GM21515 (cell line): ENCODE results near the gene DDX25.
"Not testable (repeated sequence)": the region's sequence is repeated elsewhere in the genome, so short reads cannot be mapped to it uniquely, and the experiment has no call there.

ENCODE experiments used
- ATAC-seq: cut with Tn5 transposase; IDR thresholded peaks from one replicate; pipeline ENCODE4 v1.9.1; 2021; ENCODE audit not compliant: unreplicated experiment

Gene DDX25

DNA sequence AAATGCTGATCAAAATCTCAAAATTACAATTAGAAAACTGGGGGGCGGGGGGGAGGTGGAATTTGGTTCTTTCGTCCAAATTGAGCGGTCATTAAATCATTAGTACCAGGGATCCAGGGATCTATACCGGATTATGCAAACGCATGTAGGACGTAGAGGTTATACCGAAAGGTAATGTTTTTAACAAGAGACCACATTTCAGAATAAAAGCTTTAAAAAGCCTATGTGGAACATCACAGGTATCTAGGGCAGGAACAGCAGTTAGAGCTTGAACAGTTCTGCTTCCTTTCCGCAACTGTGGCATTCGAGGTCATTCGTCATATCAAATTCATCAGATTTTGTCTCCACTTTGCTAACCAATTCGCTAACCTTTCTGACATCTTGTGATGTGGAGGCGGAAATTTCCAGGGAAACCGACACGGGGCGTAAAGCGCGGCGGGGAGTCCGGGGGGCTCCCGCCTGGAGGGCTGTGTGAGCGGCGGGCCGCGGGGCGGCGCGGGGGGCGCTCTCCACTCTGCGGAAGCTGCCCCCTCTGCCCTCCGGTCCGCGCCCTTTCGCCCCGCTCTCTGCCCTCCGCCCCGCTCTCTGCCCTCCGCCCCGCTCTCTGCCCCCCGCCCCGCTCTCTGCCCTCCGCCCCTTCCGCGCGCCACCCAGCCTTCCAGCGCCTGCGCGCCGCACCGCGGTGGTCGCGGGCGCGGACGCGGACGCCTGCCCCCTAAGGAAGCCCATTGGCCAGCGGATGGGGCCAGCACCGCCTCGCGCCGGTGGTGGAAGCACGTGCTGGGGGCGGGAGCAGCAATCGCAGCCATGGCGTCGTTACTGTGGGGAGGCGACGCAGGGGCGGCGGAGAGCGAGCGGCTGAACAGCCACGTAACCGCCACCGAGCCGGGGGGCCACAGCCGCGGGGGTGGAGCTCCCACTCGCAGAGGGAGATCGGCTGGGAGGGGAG, at the start of gene DDX25:
Gene DDX25 (plus strand): TSS at position 798 of the 949 bp plus-strand sequence. CDS start 10 bp downstream, at position 808.
- no peak for ATAC-seq

DNA sequence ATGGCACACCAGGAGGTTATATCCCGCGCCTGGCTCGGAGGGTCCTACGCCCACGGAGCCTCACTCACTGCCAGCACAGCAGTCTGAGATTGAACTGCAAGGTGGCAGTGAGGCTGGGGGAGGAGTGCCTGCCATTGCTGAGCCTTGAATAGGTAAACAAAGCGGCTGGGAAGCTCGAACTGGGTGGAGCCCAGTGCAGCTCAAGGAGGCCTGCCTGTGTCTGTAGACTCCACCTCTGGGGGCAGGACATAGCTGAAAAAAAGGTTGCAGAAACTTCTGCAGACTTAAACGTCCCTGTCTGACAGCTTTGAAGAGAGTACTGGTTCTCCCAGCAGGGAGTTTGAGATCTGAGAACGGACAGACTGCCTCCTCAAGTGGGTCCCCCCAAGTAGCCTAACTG, 46.6 kb upstream of the DDX25 start:
- ATAC-seq: not testable (repeated sequence)

DNA sequence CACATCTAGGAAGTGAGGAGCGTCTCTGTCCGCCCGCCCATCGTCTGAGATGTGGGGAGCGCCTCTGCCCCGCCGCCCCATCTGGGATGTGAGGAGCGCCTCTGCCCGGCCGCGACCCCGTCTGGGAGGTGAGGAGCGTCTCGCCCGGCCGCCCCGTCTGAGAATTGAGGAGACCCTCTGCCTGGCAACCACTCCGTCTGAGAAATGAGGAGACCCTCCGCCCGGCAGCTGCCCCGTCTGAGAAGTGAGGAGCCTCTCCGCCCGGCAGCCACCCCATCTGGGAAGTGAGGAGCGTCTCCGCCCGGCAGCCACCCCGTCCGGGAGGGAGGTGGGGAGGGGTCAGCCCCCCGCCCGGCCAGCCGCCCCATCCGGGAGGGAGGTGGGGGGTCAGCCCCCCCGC, 41.5 kb upstream of the DDX25 start:
- ATAC-seq: not testable (repeated sequence)

DNA sequence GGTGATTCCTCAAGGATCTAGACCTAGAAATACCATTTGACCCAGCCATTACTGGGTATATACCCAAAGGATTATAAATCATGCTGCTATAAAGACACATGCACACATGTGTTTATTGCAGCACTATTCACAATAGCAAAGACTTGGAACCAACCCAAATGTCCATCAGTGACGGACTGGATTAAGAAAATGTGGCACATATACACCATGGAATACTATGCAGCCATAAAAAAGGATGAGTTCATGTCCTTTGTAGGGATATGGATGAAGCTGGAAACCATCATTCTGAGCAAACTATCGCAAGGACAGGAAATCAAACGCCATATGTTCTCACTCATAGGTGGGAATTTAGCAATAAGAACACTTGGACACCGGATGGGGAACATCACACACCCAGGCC, 39.0 kb upstream of the DDX25 start:
- ATAC-seq: not testable (repeated sequence)

DNA sequence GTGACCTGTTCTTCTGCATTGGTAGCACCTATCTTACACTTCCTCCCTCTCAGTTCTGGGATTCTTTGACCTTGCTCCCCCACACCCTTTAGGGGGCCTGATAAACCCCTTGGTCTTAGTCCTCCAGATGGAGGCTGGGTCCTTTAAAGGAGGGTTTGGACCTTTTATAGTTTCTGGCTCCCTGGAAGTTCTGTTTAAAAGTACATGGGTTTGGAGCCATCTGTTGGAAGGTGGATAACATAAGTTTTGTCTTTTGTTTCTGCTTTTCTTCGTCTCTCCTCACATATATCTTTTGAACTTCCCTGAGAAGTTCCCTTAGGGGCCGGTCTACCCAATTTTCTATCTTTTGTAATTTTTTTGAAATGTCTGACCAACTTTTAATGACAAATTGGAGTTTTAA, 34.8 kb upstream of the DDX25 start:
- no peak for ATAC-seq

DNA sequence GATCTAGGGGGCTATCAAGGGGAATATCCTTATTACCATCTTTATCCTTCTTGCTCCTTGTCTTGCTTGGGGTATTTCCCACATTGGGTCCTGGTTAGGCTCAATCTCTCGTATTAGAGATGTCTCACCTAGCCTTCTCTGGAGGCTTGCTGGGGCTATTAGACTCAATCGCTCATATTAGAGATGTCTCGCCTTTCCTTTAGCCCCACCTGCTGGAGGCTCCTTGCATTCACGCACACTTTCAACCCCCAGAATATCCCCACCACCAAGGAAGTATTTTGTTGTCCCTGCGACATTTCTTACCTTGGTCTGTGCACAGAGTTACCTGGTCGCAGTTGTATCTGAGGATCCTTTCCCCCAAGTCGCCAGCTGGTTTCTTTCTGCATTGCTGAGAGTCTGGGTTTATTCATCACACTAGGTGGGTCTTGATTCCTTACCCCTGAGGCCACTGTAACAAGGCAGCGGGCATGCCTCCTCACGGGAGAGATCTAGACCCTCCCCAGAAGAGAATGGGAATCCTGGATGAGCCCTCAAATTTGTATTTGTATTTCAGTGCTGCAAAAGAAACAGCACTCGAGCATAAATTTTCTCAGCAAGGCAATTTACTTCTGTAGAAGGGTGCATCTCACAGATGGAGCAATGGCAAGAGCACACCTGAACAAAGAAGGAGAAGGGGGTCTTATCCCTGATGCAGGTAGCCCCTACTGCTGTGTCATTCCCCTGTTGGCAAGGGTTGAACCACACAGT, 32.7 kb upstream of the DDX25 start:
- no peak for ATAC-seq

DNA sequence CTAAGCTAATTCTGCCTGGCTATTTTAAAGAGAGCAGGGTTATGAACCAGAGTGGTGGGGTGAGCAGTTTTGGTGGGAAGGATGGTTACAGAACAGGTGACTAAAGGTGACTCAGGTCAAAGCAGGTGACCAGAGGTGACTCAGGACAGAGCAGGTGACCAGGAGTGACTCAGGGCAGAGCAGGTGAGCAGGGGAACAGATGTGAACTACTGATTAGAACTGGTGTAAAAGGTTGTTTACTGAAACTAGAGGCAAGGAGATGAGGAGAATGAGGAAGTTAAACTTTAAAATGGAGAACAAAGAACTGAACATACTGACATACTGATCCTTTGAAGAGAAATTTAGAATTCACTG, 32.2 kb upstream of the DDX25 start:
- no peak for ATAC-seq

DNA sequence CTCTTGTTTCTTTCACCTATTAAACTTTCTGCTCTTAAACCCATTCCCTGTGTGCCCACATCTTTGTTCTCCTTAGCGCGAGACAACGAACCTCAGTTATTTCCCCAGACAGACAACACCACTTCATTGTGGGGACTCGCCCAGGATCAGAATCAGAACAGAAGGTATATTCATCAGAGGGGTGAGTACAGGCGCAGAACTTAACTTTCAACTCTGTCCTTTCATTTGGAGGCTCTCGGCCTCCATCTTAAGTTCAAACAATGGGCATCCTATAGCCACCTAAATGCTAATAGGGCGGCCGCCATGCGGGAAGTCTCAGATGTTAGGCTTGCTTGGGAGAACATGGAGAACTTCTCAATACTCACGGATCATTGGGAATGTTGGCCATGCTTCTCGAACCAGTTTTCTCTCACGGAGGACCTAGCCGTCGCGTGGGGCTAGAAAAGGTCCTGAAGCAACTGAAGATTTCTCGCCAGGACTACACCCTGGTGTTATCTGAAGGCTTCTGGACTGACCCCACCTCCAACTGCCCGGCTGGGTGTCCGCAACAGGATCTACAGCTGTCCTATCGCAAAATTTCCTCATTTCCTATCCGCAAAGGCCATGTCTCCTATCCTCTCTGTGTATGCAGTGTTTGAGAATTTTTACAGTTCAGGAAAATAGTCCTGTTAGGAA, 30.3 kb upstream of the DDX25 start:
- no peak for ATAC-seq

DNA sequence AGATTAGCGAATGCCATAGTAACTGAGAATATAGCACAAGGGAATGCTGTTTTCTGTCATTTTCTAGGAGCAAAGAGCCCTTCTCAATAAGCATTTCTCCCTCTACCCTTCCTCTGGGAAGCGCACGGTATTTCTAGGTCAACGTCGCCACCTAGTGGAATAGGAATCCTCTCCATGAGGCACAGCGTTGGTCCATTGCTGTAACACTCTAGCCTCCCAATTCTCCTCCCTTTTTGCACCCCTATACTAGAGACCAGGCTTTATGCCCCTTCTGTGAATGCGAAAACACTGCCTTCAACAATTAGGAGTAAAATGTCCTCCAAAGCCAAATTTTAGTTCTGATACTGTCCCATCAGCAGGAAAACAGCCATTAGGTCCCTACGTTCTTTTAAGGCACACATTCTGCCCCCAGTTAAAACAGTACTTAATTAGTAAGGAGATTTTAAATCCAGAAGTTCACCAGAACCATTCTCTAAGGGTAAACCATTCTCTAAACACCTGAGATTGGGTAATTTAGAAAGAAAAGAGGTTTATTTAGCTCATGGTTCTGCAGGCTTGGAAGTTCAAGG, 29.7 kb upstream of the DDX25 start:
- peak; percentile 89 for ATAC-seq

DNA sequence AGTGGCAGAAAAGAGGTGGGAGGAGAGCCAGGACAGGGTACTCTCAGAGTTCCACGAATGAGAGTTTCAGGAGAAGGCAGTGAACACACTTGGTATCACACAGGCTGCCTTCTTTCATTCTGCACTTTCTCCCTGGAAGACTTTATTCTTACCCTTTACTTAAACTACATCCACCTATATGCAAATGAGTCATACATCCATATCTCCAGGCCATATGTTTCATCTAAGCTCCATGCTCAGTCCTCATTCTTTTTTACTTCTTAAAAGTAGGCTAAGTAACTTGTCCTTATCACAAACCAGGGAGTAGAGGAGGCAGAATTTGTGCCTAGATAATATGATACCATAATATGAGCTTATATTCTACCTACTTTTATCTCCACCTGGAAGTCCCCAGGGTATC, 23.0 kb upstream of the DDX25 start:
- ATAC-seq: no peak

DNA sequence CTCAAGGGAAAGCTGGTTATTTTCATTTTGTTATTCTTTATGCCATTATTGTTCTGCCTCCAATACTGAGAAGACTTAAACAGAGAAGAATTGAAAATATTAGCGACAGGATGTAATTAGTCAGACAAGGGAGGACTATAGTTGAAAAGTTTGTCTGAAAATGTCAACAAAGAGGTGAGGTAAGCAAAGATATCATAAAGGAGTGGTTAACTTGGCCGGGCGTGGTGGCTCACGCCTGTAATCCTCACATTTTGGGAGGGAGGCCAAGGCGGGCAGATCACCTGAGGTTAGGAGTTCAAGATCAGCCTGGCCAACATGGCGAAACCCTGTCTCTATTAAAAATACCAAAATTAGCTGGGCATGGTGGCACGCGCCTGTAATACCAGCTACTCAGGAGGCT, 20.9 kb upstream of the DDX25 start:
- no peak for ATAC-seq

DNA sequence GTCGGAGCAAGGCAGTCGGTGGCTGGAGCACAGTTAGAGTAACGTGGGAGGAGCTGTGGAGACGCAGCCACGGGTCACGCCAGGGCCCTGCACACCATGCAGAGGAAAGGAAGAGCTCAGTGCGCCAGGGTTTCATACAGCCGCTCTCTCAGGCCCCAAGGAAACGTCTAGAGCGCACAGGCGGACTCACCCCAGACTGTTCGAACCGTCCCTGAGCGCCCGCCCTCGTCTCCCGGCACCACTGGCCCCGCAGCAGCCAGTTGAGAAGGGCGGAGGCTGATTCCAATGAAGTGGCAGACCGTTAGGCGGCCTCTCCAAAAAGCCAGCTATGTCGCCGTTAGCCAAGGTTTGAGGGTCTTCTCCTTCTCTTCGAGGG, 17.3 kb upstream of the DDX25 start:
- peak; percentile 35 for ATAC-seq

DNA sequence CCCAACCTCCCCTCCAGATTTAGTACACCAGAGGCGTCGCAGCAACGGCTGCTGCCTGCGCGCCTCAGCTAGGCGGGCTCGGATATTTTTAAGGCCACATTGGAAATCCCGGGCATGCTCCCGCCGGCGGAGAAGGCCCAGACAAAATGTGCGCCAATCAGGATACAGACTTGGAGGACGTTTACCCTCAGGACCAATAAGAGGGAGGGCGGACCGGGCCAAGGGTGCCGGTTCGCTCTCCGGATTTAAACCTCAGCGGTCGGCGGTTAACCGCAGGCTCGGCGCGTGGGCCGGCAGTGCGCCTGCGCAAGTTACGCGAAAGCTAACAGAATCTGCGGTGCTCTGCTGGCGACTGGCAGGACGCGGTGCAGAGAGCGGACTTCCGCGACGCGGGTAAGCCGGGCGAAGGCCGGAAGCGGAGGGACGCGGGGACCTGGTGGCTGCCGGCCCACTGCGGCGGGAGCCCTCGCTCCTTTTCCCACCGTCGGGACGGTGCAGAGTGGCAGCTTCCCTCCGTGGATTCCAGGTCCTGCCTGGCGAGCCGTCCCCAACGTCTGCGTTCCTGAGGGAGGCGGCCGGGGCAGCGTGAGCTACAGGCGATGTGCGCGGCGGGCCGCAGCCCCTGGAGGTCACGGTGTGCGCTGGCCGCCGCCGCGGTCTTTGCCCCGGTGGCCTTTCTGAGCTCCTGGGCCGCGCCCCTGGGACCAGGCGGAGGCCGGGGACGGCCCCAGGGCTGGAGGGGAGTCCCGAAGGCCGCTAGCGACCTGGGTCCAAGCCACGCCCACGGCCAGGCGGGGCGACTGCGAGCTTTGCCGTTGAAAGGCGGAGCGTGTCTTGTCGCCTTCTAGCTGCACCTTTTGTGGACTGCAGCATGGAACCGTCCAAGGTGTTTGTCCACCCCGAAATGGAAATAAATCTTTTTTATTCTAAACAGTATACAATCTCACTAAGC, 16.7 kb upstream of the DDX25 start, which contains the start of gene HYLS1:
Gene HYLS1 (plus strand): TSS at position 296 of the 952 bp plus-strand sequence. CDS start 11,701 bp downstream, outside the sequence.
- ATAC-seq: peak; percentile 87

DNA sequence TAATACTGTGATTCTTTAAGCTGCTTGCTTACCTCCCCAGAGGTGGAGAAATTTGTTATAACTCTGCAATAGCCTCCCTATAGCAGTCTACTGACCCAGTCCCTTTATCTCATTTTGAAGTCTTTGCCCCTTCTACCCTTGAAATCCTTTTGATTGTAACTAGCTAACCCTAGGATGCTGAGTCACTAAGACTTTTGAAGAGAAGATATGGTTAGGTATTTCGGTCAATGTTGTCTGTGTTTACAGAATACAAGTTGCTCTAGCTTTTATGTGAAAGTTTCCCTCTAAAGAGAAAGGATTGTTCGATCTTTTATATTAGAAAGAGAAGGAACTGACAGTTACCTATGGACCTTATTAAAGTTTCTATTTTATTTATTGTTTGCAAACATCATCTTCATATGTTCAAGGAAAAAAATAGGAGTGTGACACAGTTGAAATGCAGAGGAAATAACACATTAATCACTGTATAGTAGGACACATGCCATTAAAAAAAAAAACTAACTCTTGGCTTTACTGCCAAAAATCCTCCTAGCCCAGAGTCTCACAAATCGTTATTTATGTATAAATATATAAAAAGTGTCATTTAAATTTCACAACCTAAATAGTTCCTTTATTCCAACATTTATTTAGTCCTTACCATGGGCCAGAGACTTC, 13.7 kb upstream of the DDX25 start:
- no peak for ATAC-seq

DNA sequence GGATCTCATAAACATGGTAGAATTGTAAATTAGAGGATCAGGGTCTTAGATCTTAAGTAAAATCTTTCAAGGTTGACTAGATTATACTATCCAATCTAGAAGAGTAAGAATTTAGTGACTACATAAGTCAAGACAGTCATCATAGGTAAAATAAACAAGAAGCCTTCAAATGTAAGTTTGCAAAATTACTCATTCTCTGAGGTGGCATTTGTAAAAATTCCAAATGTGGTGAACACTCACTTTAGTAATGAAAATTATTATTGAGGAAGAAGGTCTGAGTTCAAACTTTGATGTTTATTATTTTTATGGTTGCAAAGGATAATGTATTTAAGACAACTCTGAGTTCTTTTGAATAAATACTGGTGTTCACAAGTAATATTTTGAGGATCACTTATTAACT, 12.2 kb upstream of the DDX25 start:
- ATAC-seq: no peak

DNA sequence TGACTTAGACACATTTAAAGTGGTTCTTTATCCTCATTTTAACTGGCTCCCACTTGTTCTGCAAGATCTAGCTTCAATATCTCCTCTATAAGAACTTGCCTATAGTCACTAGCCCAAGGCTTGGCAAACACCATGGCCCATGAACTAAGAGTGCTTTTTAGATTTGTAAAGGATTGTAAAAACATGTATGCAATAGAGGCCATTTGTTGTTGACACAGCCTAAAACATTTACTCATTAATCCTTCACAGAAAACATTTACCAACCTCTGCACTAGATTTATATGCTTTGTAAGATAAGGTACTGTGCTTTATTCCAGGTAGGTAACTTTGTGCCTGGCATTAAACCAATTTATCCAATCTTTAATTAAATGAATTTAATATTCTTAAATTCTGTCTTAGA, 11.3 kb upstream of the DDX25 start:
- ATAC-seq: no peak

DNA sequence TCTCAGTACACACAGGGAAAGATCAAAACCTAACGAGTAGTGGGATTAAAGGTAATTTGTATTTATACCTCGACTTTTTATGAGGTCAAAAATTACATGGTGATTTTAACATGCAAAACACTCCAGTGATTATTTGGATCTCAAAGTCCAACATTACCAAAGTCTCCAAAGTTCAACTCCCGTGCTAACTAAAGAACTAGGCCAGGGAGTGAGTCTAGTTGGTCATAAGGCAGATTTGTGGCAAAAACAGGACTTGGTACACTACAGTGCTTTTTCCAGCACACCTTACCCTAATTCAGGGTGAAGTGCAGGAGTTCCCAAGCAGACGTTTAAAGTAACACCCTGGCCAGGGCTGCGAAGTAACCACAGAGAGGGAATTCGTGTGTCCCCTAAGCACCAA, 2.4 kb upstream of the DDX25 start:
- no peak for ATAC-seq

DNA sequence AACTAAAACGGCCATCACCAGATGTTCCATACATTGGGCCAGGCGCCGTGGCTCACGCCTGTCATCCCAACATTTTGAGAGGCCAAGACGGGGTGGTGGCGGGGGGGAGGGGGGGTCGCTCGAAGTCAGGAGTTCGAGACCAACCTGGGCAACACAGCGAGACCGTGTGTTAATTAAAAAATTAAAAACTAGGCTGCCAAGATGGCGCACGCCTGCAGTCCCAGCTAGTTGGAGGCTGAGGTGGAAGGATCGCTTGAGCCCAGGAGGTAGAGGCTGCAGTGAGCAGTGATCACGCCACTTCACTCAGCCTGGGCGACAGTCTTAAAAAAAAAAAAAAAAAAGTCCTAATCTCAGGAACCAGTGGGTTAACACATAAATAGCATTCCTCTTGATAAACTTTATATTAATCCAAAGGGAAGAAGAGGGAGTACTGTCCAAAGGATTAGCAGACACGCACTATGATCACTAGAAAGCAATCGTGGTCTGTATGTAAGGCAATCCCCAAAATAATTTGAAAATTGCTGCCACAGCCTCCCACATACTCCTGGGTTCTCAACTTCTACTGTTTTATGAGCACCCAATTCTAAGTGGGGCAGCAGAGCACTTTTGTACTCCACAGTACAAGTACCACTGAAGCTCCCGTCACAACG, 1.9 kb upstream of the DDX25 start:
- ATAC-seq: no peak
